WTC11 (cell line): ENCODE measurements around the gene KCNE1. TPM values are rescaled to one million over a fixed set of nuclear protein-coding genes. Genes with fewer than 3 reads are reported as not detected.
"Not testable (repeated sequence)": the region's sequence is repeated elsewhere in the genome, so short reads cannot be mapped to it uniquely, and the experiment has no call there.

Source experiments
- ATAC-seq: fragments of 200-7000 bp; cut with Tn5 transposase; 2 replicates; pipeline ENCODE4 v1.10.0; 2021; ENCODE audit warnings: mild to moderate bottlenecking, moderate library complexity
- CTCF ChIA-PET: fragments of 300-600 bp; sonication (Branson Sonifier 250); formaldehyde crosslinking; loops from one replicate; lab custom pipeline; 2021; ENCODE audit warnings: antibody characterized with exemption; lab: Charles Lee
- POLR2A ChIA-PET: fragments of 350-600 bp; sonication (Branson Sonifier 250); formaldehyde crosslinking; loops from one replicate; lab custom pipeline; 2021; ENCODE audit warnings: antibody characterized with exemption; lab: Charles Lee
- DNase-seq: peaks from one replicate; pipeline ENCODE4 v3.0.0; 2021; ENCODE audit warnings: low spot score
- H3K27ac Mint-ChIP-seq: 2 replicates; pipeline ENCODE4 v1.8.0; 2021; ENCODE audit warnings: mixed read lengths
- H3K27me3 Mint-ChIP-seq: 2 replicates; pipeline ENCODE4 v1.8.0; 2021; ENCODE audit warnings: low read depth, mild to moderate bottlenecking, moderate library complexity, mixed read lengths
- H3K36me3 Mint-ChIP-seq: 2 replicates; pipeline ENCODE4 v1.8.0; 2021; ENCODE audit warnings: mixed read lengths
- H3K4me1 Mint-ChIP-seq: 2 replicates; pipeline ENCODE4 v1.8.0; 2022; ENCODE audit warnings: mixed read lengths
- H3K4me3 Mint-ChIP-seq: 2 replicates; pipeline ENCODE4 v1.8.0; 2021; ENCODE audit warnings: mild to moderate bottlenecking, moderate library complexity, mixed read lengths
- H3K9me3 Mint-ChIP-seq: 2 replicates; pipeline ENCODE4 v1.8.0; 2021; ENCODE audit warnings: mixed read lengths
- AR ChIP-seq: fragments of 250-450 bp; sonication (Bioruptor Pico); IDR thresholded peaks from 2 replicates; pipeline ENCODE4 v1.9.0; 2021; ENCODE audit warnings: mild to moderate bottlenecking
- CTCF ChIP-seq: fragments of 200-600 bp; IDR thresholded peaks from 2 replicates; pipeline ENCODE4 v1.8.0; 2022; ENCODE audit warnings: antibody characterized with exemption
- ESRRA ChIP-seq: sonication (generic); formaldehyde crosslinking; IDR thresholded peaks from 2 replicates; pipeline ENCODE4 v1.8.1; 2022; ENCODE audit warnings: mild to moderate bottlenecking, missing genetic modification reagents, borderline replicate concordance
- FOXP4 ChIP-seq: sonication (generic); formaldehyde crosslinking; IDR thresholded peaks from 2 replicates; pipeline ENCODE4 v1.8.0; 2022; ENCODE audit warnings: mild to moderate bottlenecking, missing genetic modification reagents
- GRHL2 ChIP-seq: fragments of 250-450 bp; sonication (Bioruptor Pico); IDR thresholded peaks from 2 replicates; pipeline ENCODE4 v1.8.0; 2022; ENCODE audit warnings: mild to moderate bottlenecking, moderate library complexity; ENCODE audit not compliant: insufficient replicate concordance, severe bottlenecking
- KAT7 ChIP-seq: sonication (generic); formaldehyde crosslinking; IDR thresholded peaks from 2 replicates; pipeline ENCODE4 v1.8.1; 2023; ENCODE audit warnings: missing genetic modification reagents, mild to moderate bottlenecking, borderline replicate concordance
- MYBL2 ChIP-seq: sonication (generic); formaldehyde crosslinking; IDR thresholded peaks from 2 replicates; pipeline ENCODE4 v1.8.1; 2023; ENCODE audit warnings: mild to moderate bottlenecking, moderate library complexity, missing genetic modification reagents
- NFATC4 ChIP-seq: fragments of 250-450 bp; sonication (Bioruptor Pico); IDR thresholded peaks from 2 replicates; pipeline ENCODE4 v1.9.0; 2021; ENCODE audit warnings: mild to moderate bottlenecking
- OVOL2 ChIP-seq: fragments of 250-450 bp; sonication (Bioruptor Pico); IDR thresholded peaks from 2 replicates; pipeline ENCODE4 v1.9.0; 2021; ENCODE audit warnings: mild to moderate bottlenecking, borderline replicate concordance
- SMAD3 ChIP-seq: sonication (generic); formaldehyde crosslinking; IDR thresholded peaks from 2 replicates; pipeline ENCODE4 v1.8.0; 2022; ENCODE audit warnings: missing genetic modification reagents, mild to moderate bottlenecking, borderline replicate concordance
- SMAD4 ChIP-seq: sonication (generic); formaldehyde crosslinking; IDR thresholded peaks from 2 replicates; pipeline ENCODE4 v1.8.0; 2022; ENCODE audit warnings: mild to moderate bottlenecking, missing genetic modification reagents
- ZNF121 ChIP-seq: sonication (generic); formaldehyde crosslinking; IDR thresholded peaks from 2 replicates; pipeline ENCODE4 v1.8.0; 2023; ENCODE audit warnings: missing genetic modification reagents
- ZNF219 ChIP-seq: sonication (generic); formaldehyde crosslinking; IDR thresholded peaks from 2 replicates; pipeline ENCODE4 v1.8.0; 2023; ENCODE audit warnings: missing genetic modification reagents, mild to moderate bottlenecking, borderline replicate concordance
- total RNA-seq: library from RNA; stranded (reverse); gene quantifications from 3 replicates; pipeline ENCODE4 v1.2.3, GENCODE V29; 2021

Gene KCNE1
- total RNA-seq, 1 experiment from 2014 or later = 0.37 TPM

GRCh38 chr21:34499116-34499515 lies 12.9 kb downstream of the KCNE1 start (continued):
- TF ChIP-seq KAT7 (CRISPR knock-in tag) (no peak), NFATC4 (CRISPR knock-in tag) (no peak), MYBL2 (CRISPR knock-in tag) (no peak), OVOL2 (no peak), CTCF (no peak), GRHL2 (no peak), ZNF219 (no peak), ESRRA (CRISPR knock-in tag) (no peak)

GRCh38 chr21:34498623-34499022 lies 13.4 kb downstream of the KCNE1 start:
- TF ChIP-seq SMAD3 (CRISPR knock-in tag) (no peak), SMAD4 (CRISPR knock-in tag) (no peak), AR (CRISPR knock-in tag) (no peak), ZNF121 (CRISPR knock-in tag) (no peak), FOXP4 (CRISPR knock-in tag) (no peak)
- no peak for ATAC-seq
- H3K36me3 Mint-ChIP-seq = peaks cover 11% of the 10 kb centered on the region; the same call in 1 of the 2 replicates
- ChIA-PET CTCF (interaction anchor here (0.7 to 2.9 kb wide), 4 partner anchors 10 to 104 kb away, joined by 4 to 13 read pairs (median 8); no protein-coding TSS in a partner anchor), POLR2A (interaction anchor here (1.5 kb wide), 1 partner anchor 9 kb away, joined by 5 read pairs; no protein-coding TSS in a partner anchor)
- H3K27me3 Mint-ChIP-seq = peaks cover 6% of the 10 kb centered on the region
- peaks cover 37% of the 10 kb centered on the region for H3K9me3 Mint-ChIP-seq
- no peak for DNase-seq
- H3K27ac Mint-ChIP-seq = no peak overlapping the region
- H3K4me3 Mint-ChIP-seq = no peak overlapping the region
- no peaks in the 10 kb centered on the region for H3K4me1 Mint-ChIP-seq

GRCh38 chr21:34483854-34484253 lies 28.2 kb downstream of the KCNE1 start:
- CTCF ChIA-PET, H3K4me1 Mint-ChIP-seq, DNase-seq, H3K9me3 Mint-ChIP-seq, H3K36me3 Mint-ChIP-seq, H3K27me3 Mint-ChIP-seq, POLR2A ChIA-PET, H3K4me3 Mint-ChIP-seq, H3K27ac Mint-ChIP-seq: not testable (repeated sequence)
- ATAC-seq = peak; percentile 76

- DNase-seq, H3K9me3 Mint-ChIP-seq, H3K4me1 Mint-ChIP-seq, CTCF ChIA-PET, POLR2A ChIA-PET, H3K27ac Mint-ChIP-seq, H3K4me3 Mint-ChIP-seq, ATAC-seq, H3K27me3 Mint-ChIP-seq, H3K36me3 Mint-ChIP-seq: not testable (repeated sequence)
Measured at GRCh38 chr21:34483435-34483834, 28.6 kb downstream of the KCNE1 start.

GRCh38 chr21:34467333-34467732 lies 44.7 kb downstream of the KCNE1 start:
- H3K27me3 Mint-ChIP-seq, H3K27ac Mint-ChIP-seq, H3K4me3 Mint-ChIP-seq, H3K9me3 Mint-ChIP-seq, POLR2A ChIA-PET, ATAC-seq, H3K36me3 Mint-ChIP-seq, CTCF ChIA-PET, DNase-seq, H3K4me1 Mint-ChIP-seq: not testable (repeated sequence)

- H3K27ac Mint-ChIP-seq, H3K36me3 Mint-ChIP-seq, H3K4me1 Mint-ChIP-seq, DNase-seq, H3K27me3 Mint-ChIP-seq, H3K4me3 Mint-ChIP-seq, POLR2A ChIA-PET, H3K9me3 Mint-ChIP-seq, CTCF ChIA-PET: not testable (repeated sequence)
- peak; percentile 90 for ATAC-seq
Measured at GRCh38 chr21:34459426-34459825, 52.6 kb downstream of the KCNE1 start.

GRCh38 chr21:34458266-34458665 lies 53.7 kb downstream of the KCNE1 start:
- H3K4me3 Mint-ChIP-seq, POLR2A ChIA-PET, CTCF ChIA-PET, H3K36me3 Mint-ChIP-seq, H3K4me1 Mint-ChIP-seq, H3K27me3 Mint-ChIP-seq, H3K9me3 Mint-ChIP-seq, DNase-seq, ATAC-seq, H3K27ac Mint-ChIP-seq: not testable (repeated sequence)

GRCh38 chr21:34456180-34456579 lies 55.8 kb downstream of the KCNE1 start:
- H3K9me3 Mint-ChIP-seq, ATAC-seq, H3K4me3 Mint-ChIP-seq, H3K36me3 Mint-ChIP-seq, H3K27me3 Mint-ChIP-seq, CTCF ChIA-PET, H3K27ac Mint-ChIP-seq, DNase-seq, POLR2A ChIA-PET, H3K4me1 Mint-ChIP-seq: not testable (repeated sequence)
